IPS-NIHi7 (cell line): Measurements from ENCODE around the gene PGBD5.
A peak's percentile ranks its signal among the peaks of the same experiment; 100 is the strongest.

Experiments
- DNase-seq: peaks from one replicate; pipeline ENCODE4 v3.0.0; 2012; ENCODE audit warnings: mixed read lengths; ENCODE audit errors: extremely low spot score

PGBD5 gene

DNA sequence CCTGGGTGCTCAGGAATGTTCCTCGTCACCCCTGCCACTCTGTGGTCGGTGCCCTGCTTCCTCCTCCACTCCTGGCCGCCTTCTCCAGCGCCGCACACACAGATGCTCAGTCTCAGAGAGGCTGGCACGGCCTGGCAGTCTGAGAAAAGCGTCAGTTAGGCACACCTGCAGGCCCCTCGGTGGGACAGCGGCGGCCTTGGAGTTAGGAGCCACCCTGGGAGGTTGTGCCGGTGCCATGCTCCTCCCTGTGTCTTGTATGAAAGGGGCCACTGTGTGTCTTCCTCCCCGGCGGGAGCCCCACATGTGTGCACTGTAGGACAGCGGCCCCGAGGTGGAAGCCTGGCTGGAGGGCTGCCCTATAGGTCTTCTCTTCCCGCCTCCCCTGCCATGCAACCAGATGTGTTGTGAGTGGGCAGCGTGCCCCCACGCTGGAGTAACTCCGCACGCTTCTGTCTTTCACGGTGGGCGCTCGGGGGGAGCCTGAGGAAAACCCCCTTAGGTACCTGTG lies 145.2 kb downstream of the PGBD5 start:
- DNase-seq: no peak

DNA sequence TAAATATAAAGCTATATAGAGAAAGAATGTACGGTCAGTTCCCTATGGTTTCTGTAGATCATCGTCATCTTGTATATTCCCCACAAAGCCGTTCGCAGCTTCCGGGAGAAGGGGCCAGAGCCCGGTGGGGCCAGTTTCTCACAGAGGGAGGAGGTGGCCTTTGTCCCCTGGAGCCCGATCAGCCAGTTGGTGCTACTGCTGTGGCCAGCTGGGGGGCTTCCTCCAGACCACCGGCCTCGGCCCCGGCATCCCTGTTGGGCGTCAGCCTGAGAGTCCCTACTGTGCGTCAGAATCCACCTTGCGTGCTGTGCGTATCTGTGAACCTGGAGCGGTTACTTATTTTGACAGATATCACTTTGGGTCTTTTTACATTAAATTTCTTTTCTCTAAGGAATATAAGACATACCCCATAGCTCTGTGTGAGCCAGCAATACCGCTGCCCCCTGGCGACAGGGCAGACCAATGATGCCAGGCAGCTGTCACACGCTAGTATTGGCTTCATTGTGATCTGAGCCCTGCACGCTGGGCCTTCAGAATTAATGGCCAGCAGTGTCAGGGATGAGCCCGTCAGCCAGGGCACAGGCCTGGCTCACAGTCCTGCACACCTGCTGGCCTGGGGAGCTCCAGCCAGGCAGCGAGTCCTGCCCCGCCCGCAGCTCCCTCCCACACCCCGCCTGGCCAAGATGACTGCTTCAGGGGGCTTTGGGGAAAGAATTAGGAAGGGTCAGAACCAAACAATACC lies 145.9 kb downstream of the PGBD5 start:
- DNase-seq: no peak

DNA sequence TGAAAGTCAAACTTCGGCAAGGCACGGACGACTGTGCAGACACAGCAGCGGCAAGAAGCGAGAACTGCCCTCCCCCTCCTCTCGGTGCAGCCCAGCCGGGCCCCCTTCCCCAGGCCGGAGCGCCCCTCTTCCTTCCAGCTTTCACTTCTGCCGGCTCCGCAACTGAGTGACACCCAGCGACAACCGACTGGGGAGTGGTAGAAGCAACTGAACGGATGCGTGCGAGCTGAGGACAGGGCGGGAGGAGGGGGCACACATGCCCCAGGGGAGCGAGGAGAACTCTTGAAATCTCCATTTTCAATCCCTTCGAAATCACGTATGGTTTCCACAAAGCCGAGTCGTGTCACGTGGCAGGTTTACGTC lies 146.6 kb downstream of the PGBD5 start:
- DNase-seq: no peak

DNA sequence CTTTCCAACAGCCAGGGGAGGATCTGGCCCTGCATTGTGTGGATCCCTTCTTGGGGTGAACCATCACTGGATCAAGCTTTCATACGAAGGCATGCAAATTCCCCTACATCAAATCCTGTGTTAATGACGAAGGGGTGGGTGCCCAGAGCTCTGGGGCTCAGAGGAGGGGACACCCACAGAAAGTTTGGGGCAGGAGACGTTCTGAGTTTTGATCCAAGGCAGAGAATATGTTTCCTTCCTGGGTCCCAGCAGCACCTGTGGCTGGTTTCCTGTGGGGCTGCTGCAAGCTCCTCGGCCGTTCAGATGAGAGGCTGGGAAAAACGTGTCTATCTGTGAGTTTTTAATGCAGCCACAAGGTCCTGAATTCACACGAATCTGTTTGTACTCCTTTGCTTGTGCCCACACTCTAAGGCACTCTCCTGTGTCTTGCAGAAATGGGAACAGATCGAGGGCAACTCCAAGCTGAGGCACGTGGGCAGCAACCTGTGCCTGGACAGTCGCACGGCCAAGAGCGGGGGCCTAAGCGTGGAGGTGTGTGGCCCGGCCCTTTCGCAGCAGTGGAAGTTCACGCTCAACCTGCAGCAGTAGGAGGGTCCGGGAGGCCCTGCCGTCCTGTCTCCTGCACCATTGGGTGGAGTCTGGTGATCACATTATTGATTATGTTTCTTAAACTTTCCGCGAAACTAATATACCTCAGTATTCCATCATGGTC lies 147.1 kb downstream of the PGBD5 start:
- DNase-seq: no peak

DNA sequence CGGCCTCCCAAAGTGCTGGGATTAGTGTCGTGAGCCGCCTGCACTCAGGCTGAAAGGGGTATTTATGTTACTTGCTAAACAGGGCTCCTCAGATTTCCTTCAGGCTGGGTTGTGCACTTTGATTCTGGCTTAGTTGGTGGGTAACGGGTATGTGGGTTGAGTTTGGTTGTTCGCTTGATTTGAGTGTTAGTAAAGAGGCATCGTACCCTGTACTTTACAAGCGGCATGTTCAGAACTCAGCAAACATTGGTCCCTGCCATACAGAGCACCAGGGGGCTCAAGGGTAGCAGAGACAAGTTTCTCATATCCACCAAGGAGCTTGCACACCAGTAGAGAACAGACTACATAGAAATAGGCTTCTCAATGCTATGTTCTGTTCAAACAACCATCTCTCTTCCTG lies 147.8 kb downstream of the PGBD5 start:
- DNase-seq: no peak

DNA sequence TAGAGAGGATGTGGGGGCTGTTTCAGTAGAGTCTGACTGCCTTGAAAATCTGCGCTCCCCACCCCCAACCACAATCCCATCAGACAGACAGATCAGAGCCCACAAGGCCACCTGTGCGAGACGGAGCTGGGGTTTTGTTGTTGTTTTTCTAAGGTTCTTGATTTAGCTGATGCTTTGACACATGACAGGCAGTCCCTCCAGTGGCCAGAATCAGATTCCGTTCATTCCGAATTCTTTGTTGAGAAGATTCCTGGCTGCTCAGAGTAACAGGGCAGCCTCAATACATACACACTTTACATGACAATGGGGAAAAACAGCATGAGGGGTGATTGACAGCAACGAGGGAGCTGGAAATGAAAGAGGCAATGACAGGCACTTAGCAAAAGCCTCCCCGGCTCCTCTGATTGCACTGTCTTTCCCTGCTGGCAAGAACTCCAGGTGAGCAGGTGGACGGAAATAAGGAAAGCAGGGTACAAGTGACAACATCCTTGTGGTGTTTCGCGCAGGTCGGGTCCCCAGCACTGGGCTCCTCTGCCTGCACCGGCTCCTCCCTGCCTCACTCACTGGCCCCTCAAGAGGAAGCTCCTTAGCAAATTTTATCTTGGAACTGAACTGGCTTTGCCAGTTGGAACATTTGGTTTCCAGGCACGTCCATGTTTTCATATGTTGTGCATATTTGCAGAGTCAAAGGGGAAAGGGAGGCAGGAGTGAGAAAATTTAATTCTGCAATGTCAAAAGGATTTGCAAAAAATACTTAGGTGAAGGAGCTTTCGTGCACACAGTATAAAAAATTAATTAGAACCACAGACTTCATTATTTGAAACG lies 148.7 kb downstream of the PGBD5 start:
- peak; percentile 83 for DNase-seq

DNA sequence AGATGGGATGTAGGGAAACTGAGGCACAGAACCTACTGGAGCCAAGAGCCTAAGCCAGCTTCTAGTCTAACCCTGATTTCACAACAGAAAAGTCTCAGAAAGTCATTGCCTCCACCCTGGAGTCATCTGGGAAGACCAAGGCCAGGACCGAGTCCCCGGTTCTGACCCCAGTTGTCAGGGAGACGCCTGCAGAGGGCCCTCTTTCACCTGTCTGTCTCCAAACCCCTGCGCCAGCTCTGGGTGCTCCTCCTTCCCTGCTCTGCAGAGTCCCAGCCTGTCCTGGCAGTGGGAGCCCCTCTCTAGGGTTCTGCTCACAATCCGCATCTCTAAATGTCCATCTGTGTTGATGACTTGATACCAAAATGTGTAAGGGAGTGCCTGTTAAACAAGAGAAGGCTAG lies 149.7 kb downstream of the PGBD5 start:
- DNase-seq: no peak

DNA sequence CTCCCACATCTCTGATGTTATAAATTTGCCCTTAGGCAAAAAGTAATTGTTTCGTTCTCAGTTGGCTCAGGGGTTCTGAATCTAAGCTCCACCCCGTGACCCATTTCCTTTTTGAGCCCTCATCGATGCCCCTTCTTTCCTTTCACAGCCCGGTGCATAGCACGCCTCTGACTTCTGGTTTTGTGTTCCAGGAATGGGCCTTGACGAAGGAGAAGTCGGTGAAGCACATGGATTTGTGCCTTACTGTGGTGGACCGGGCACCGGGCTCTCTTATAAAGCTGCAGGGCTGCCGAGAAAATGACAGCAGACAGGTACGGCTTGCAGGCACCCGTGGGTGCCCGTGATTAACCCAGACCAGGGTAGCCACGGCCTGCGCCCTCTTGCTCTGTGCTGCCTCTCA lies 151.9 kb downstream of the PGBD5 start:
- DNase-seq: no peak

DNA sequence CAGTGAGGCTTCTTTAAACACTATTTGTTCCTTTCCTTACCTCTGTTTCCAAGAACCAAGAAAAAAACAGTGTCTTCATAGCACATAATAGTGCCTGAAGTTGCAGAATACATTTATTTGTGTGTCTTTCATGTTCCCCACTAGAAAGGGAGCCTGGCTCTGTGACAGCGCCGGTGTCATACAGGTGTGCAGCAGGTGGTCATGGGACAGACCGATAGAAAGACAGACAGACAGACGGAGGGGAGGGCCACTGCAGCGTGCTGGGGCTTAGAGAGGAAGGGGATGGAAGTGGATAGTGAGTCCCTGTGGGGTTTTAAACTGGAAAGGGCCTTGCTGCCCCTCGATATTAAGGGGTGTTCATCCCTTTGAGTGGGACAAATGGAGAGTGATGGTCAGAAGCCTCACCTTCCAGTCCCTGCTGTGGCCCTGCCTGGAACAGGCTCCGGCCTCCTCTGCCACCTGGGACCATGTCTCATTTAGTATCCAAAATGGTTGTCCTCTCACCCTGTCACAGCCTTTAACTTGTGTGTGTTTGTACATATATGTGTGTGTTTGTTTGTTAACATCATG lies 152.9 kb downstream of the PGBD5 start:
- DNase-seq: no peak

DNA sequence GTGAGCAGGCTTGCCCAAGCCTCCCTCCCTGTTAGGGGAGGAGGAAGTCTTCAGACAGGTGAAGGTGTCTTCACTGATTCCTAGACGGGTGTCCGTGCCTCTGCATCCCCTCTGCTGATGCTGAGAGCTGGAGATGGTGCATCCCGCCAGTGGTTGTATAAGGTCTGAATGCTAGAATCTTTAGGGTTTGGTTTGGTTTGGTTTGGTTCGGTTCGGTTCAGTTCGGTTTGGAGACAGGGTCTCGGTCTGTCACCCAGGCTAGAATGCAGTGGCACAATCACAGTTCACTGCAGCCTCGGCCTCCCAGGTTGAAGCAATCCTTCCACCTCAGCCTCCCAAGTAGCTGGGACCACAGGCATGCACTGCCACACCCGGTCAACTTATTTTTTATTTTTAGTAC lies 153.6 kb downstream of the PGBD5 start:
- no peak for DNase-seq

DNA sequence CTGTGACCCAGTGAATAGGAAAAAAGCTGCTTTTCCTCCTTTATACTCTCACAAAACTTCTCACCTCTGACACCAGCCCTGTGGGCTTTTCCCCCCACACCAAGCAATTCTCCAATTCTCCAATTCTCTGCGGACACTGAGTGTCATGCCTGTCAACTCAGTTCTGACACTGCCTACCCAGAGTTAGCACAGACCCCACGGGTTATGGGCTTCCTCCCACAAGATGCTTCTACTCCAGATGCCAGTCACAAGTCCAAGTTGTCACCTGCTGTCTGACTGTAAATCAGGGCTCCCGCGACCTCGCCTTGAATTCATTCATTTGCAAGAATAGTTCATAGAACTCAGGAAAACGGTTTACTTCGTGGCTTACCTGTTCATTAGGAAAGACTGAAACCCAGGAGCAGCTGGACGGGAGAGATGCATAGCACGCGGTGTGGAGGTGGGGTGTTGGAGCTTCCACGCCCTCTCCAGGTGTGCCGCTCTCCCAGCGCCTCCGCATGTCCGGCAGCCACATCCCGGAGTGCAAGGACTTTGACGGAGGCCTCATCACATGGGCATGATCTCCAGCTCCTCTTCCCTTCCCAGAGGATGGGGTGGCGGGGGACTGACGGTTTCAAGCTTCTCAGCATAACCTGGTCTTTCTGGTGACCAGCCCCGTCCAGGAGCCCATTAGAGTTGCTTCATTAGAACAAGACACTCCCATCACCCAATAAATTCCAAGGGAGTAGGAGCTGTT lies 154.7 kb downstream of the PGBD5 start:
- DNase-seq: no peak

DNA sequence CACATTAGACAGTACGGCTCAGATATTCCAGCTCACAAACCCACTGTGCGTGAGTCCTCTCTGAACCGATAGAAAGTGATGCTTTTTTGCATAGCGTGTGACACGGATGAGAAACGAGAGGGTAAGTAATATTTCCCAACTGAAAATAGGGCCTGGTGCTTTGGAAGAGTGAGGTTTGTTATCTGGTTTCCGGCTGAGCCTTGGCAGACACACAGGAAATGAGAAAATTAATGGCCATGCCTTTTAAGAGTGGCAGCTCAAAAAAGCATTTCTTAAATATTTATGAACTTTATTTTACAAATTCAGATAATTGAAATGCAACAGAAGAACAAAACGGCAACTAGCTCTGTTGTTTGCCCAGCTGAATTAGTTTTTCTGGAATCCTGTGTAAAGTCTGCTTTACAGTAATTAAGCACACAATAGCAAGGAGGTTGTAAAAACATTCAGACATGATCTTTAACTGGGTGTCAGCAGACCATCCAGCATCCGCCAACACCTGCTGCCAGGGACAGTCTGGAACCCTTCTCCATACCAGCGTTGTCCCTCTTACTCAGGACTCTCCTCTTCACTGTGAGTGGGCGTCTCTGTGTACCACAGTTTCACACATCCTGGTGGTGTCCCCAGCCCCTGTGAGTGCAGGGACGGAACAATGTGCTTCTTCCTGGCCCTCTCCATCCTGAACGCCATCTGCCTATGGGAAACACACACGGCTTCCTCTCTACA lies 155.4 kb downstream of the PGBD5 start:
- no peak for DNase-seq

DNA sequence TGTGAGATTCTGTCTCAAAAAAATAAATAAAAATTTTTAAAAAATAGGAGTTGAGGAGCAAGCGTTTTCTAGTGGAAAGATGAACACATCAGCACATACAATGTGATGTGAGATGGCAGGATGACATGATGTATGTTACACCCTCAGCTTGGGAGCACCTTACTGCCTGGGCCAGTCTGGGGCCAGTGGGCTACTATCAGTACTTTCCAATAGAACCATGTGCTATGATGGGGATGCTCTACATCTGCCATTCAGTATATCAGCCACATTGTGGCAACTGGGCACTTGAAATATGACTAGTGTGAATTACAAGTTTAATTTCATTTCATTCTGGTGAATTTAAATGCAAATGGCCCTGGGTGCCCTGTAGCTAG lies 156.0 kb downstream of the PGBD5 start:
- no peak for DNase-seq

DNA sequence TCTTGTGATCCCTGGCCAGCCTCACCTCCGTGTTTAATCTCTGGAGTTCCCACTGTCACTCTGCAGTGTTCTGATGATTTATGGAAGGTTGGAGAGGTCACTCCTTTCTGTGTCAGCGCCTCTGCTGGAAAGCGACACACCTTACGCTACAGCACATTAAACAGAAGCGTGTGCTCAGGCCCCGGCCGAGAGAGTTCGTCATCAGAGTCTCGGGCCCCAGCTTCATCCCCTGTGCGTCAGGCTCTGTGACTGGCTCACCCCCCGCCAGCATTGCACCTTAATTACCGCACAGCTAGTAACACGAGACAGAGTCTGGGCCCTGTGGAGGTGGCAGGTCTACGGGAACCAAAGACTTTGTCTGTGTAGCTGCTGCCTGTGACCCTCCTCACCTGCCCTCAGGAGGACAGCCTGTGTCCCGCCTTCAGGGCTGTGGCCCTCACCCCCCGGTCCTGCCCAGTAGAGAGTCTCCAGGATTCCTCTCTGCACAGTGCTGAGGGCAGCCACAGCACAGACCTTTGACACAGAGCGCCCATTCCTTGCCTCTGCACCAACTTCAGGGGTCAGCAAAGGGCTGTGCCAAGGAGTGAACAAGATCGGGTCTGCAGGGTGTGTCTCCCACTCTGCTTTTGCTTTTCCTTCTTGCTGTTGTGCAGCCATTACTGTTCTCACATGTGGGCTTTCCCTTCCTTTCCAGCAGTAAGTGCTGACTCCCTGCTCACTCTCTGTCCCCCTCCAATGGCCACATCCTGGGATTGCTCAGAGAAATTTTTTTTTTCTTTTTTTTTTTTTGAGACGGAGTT lies 157.6 kb downstream of the PGBD5 start:
- DNase-seq: peak; percentile 86

DNA sequence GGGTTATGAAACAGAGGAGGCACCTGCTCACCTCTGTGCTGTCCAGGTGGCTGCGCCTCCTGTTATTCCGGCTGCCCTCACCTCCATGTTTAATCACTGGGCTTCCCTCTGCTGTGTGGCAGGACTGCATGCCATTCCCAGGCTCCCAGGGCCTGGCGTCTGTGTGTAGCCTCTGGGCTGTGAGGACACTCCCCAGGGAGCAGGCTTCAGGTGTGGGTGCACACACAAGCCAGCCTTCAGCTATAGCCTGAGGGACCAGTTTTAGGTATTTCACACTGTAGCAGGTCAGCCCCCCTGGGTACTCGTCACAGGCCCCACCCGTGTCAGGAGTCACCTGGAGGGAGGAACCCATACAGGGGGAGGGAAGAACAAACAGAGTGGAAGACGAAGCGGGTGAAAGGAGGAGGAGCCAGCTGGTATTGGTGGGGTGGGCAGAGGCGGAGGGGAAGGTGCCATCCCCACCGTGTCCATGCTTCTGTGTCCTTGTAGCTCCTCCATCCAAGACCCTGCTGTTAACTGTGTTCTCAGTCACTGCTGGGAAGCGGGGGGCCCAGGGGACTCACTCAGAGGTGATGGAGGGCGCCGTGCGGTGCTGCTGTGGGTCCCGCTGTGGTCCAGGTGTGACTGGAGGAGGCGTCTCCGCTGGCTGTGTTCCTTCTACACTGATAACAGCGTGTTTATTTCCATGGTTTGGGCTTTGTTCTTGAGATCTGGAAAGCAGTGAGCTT lies 158.6 kb downstream of the PGBD5 start:
- DNase-seq: no peak

DNA sequence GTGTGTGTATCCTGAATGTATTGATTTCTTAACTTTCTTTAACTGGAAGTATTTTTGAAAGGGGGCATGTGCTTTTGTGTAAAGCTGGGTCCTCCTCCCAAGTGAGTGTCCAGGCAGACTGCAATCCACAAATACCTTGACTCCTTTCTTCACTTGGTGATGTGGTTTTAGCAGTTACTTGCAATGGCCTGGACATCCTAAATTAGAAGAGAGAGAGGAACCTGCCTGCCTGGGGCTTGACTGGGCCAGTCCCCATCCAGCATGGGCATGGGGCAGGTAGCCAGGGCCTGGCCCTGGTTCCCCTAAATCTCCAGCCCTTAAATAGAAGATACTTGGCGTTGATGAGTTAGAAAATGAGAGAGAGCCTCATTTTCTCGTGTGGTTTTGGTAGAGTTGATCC lies 159.7 kb downstream of the PGBD5 start:
- no peak for DNase-seq

DNA sequence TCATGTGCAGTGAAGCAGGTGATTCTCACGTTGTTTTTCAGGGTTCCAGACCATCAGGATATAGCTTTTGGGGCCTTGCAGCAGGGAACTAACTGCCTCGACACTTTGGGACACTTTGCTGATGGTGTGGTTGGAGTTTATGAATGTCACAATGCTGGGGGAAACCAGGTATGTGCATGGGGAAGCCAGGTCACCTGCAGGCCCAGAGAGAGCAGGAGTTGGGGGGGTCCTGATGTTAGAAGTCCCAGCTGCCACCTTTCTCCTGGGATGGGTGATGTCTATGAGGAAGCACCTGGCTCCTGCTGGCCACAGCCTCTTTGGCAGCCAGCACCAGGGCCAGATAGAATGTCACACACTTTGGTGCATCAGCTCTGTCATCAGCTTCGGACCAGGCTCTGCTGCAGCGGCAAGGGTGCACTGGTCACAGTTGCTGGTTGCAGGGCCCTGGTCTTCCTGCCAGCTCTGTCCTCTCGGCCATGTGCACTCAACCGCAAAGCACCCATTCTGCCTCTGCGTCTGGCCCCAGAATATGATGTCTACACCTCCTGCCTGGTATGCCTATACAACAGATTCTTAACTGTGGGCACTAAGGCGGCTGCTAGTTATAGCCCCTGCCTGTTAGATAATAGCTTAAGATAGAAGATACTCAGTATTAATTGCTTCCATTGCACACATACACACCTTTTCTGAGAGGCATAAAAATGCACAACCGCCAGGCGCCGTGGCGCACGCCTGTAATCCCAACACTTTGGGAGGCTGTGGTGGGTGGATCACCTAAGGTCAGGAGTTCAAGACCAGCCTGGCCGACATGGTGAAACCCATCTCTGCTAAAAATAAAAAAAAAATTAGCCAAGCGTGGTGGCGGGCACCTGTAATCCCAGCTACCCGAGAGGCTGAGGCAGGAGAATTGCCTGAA lies 160.7 kb downstream of the PGBD5 start:
- no peak for DNase-seq
